D341Med (cell line): Measurements from ENCODE around the gene MAP4K3.
A peak's percentile ranks its signal among the peaks of the same experiment; 100 is the strongest.

Experiments
- DNase-seq: peaks from one replicate; pipeline ENCODE4 v3.0.0; 2012; ENCODE audit warnings: low spot score

Gene MAP4K3

GRCh38 chr2:39241588-39241987 lies 195.5 kb downstream of the MAP4K3 start:
- no peak for DNase-seq

- no peak for DNase-seq
Measured at GRCh38 chr2:39240758-39241157, 196.3 kb downstream of the MAP4K3 start.

- DNase-seq: no peak
Measured at GRCh38 chr2:39234754-39235153, 202.3 kb downstream of the MAP4K3 start.

GRCh38 chr2:39232141-39232540 lies 204.9 kb downstream of the MAP4K3 start:
- no peak for DNase-seq

- no peak for DNase-seq
Measured at GRCh38 chr2:39228413-39229209, 208.5 kb downstream of the MAP4K3 start.

- peak; percentile 81 for DNase-seq
Measured at GRCh38 chr2:39227628-39228412, 209.3 kb downstream of the MAP4K3 start.

- no peak for DNase-seq
Measured at GRCh38 chr2:39225567-39225966, 211.5 kb downstream of the MAP4K3 start.

GRCh38 chr2:39223909-39224308 lies 213.2 kb downstream of the MAP4K3 start:
- no peak for DNase-seq

- DNase-seq: no peak
Measured at GRCh38 chr2:39221459-39221858, 215.6 kb downstream of the MAP4K3 start.

- DNase-seq: no peak
Measured at GRCh38 chr2:39220136-39220535, 216.9 kb downstream of the MAP4K3 start.

- no peak for DNase-seq
Measured at GRCh38 chr2:39218391-39218790, 218.7 kb downstream of the MAP4K3 start.

GRCh38 chr2:39217192-39217550 lies 219.9 kb downstream of the MAP4K3 start:
- no peak for DNase-seq

GRCh38 chr2:39216346-39217191 lies 220.5 kb downstream of the MAP4K3 start:
- DNase-seq: no peak

GRCh38 chr2:39215545-39215944 lies 221.5 kb downstream of the MAP4K3 start:
- no peak for DNase-seq

- DNase-seq: no peak
Measured at GRCh38 chr2:39213015-39213414, 224.1 kb downstream of the MAP4K3 start.

- DNase-seq: no peak
Measured at GRCh38 chr2:39210846-39211245, 226.2 kb downstream of the MAP4K3 start.

GRCh38 chr2:39203382-39203781 lies 233.7 kb downstream of the MAP4K3 start:
- DNase-seq: no peak

GRCh38 chr2:39202639-39203369 lies 234.3 kb downstream of the MAP4K3 start:
- no peak for DNase-seq
